Measurements from ENCODE around the gene VTN.

The VTN gene

GRCh38 chr17:28388106-28388505 is 18.0 kb upstream of the VTN start:
- peaks cover 8% of the 10 kb centered on the region for H3K27me3 Mint-ChIP-seq
- H3K4me3 Mint-ChIP-seq = no peak overlapping the region
- peaks cover 9% of the 10 kb centered on the region for H3K4me1 Mint-ChIP-seq
- no peaks in the 10 kb centered on the region for H3K9me3 Mint-ChIP-seq
- no peak overlapping the region for H3K27ac Mint-ChIP-seq
- DNase-seq (ENCODE audit: low spot score in 2 of 2) (no peak), ATAC-seq (ENCODE audit: low read depth) (no peak)
- peaks cover 24% of the 10 kb centered on the region for H3K36me3 Mint-ChIP-seq

- peaks cover 15% of the 10 kb centered on the region for H3K4me1 Mint-ChIP-seq
- H3K36me3 Mint-ChIP-seq = peaks cover 23% of the 10 kb centered on the region
- no peak overlapping the region for H3K4me3 Mint-ChIP-seq
- H3K27me3 Mint-ChIP-seq = peaks cover 10% of the 10 kb centered on the region
- H3K9me3 Mint-ChIP-seq = no peaks in the 10 kb centered on the region
- H3K27ac Mint-ChIP-seq = no peak overlapping the region
- ATAC-seq (ENCODE audit: low read depth) (no peak), DNase-seq (ENCODE audit: low spot score in 2 of 2) (no peak)
These were observed 16.3 kb upstream of the VTN start for GRCh38 chr17:28386391-28386790.

- DNase-seq (ENCODE audit: low spot score in 2 of 2) (no peak), ATAC-seq (ENCODE audit: low read depth) (no peak)
- H3K9me3 Mint-ChIP-seq = no peaks in the 10 kb centered on the region
These were observed 15.3 kb upstream of the VTN start for GRCh38 chr17:28385406-28385805.

GRCh38 chr17:28385037-28385400 is 14.9 kb upstream of the VTN start:
- DNase-seq (ENCODE audit: low spot score in 2 of 2) (no peak), ATAC-seq (ENCODE audit: low read depth) (no peak)
- H3K9me3 Mint-ChIP-seq = no peaks in the 10 kb centered on the region
- H3K36me3 Mint-ChIP-seq = peaks cover 16% of the 10 kb centered on the region
- H3K4me3 Mint-ChIP-seq = peak overlapping the region; percentile 92
- peaks cover 10% of the 10 kb centered on the region for H3K27me3 Mint-ChIP-seq
- H3K27ac Mint-ChIP-seq = peak overlapping the region; percentile 35
- H3K4me1 Mint-ChIP-seq = peaks cover 15% of the 10 kb centered on the region

More at GRCh38 chr17:28385406-28385805, 15.3 kb upstream of the VTN start:
- H3K27ac Mint-ChIP-seq = no peak overlapping the region
- H3K4me1 Mint-ChIP-seq = peaks cover 15% of the 10 kb centered on the region
- peaks cover 10% of the 10 kb centered on the region for H3K27me3 Mint-ChIP-seq
- peaks cover 17% of the 10 kb centered on the region for H3K36me3 Mint-ChIP-seq
- H3K4me3 Mint-ChIP-seq = peak overlapping the region; percentile 92

- ATAC-seq (ENCODE audit: low read depth) = peak; percentile 85
- Mint-ChIP-seq H3K4me1 (peaks cover 15% of the 10 kb centered on the region), H3K36me3 (peaks cover 12% of the 10 kb centered on the region), H3K27ac (peak overlapping the region; percentile 35), H3K4me3 (peak overlapping the region; percentile 92), H3K27me3 (peaks cover 10% of the 10 kb centered on the region), H3K9me3 (no peaks in the 10 kb centered on the region)
- no peak for DNase-seq (ENCODE audit: low spot score in 2 of 2)
These were observed 14.4 kb upstream of the VTN start for GRCh38 chr17:28384281-28385036.

GRCh38 chr17:28381141-28381825 is 11.2 kb upstream of the VTN start:
- Mint-ChIP-seq H3K27ac (no peak overlapping the region), H3K4me1 (peaks cover 17% of the 10 kb centered on the region), H3K36me3 (peaks cover 10% of the 10 kb centered on the region), H3K27me3 (peaks cover 10% of the 10 kb centered on the region), H3K4me3 (peak overlapping the region; percentile 30), H3K9me3 (no peaks in the 10 kb centered on the region)
- DNase-seq (ENCODE audit: low spot score in 2 of 2) (no peak), ATAC-seq (ENCODE audit: low read depth) (no peak)

GRCh38 chr17:28379814-28380801 is 10.0 kb upstream of the VTN start:
- peaks cover 12% of the 10 kb centered on the region for H3K4me1 Mint-ChIP-seq
- H3K9me3 Mint-ChIP-seq = no peaks in the 10 kb centered on the region
- H3K4me3 Mint-ChIP-seq = no peak overlapping the region
- H3K36me3 Mint-ChIP-seq = peaks cover 10% of the 10 kb centered on the region
- ATAC-seq (ENCODE audit: low read depth) = no peak
- peaks cover 6% of the 10 kb centered on the region for H3K27me3 Mint-ChIP-seq
- no peak for DNase-seq (ENCODE audit: low spot score in 2 of 2)
- no peak overlapping the region for H3K27ac Mint-ChIP-seq

GRCh38 chr17:28372945-28373274 is 2.8 kb upstream of the VTN start:
- H3K4me3 Mint-ChIP-seq = peak overlapping the region; percentile 72
- ATAC-seq (ENCODE audit: low read depth) (no peak), DNase-seq (ENCODE audit: low spot score in 2 of 2) (no peak)
- no peak overlapping the region for H3K27ac Mint-ChIP-seq
- H3K27me3 Mint-ChIP-seq = no peaks in the 10 kb centered on the region
- no peaks in the 10 kb centered on the region for H3K9me3 Mint-ChIP-seq
- peaks cover 21% of the 10 kb centered on the region for H3K4me1 Mint-ChIP-seq
- no peaks in the 10 kb centered on the region for H3K36me3 Mint-ChIP-seq

GRCh38 chr17:28372203-28372944 is 2.3 kb upstream of the VTN start:
- Mint-ChIP-seq H3K9me3 (no peaks in the 10 kb centered on the region), H3K4me3 (peak overlapping the region; percentile 72), H3K36me3 (no peaks in the 10 kb centered on the region), H3K27me3 (no peaks in the 10 kb centered on the region), H3K27ac (peak overlapping the region; percentile 83), H3K4me1 (peaks cover 21% of the 10 kb centered on the region)
- DNase-seq (ENCODE audit: low spot score in 2 of 2) = no peak
- ATAC-seq (ENCODE audit: low read depth) = peak; percentile 3

- Mint-ChIP-seq H3K27me3 (no peaks in the 10 kb centered on the region), H3K36me3 (peaks cover under 1% of the 10 kb centered on the region), H3K9me3 (no peaks in the 10 kb centered on the region), H3K4me3 (peak within 1 kb of the TSS; percentile 97), H3K27ac (peak within 1 kb of the TSS; percentile 83), H3K4me1 (peaks cover 21% of the 10 kb centered on the region)
- ATAC-seq (ENCODE audit: low read depth) (peak; percentile 89), DNase-seq (ENCODE audit: low spot score in 2 of 2) (peak; percentile 73 to 74)
These were observed 1.4 kb upstream of the VTN start, which contains the start of gene SARM1 for GRCh38 chr17:28371245-28372202. Gene SARM1 (plus strand): TSS chr17:28371694. CDS start chr17:28372033, 339 bp downstream.

GRCh38 chr17:28370744-28371103 is 617 bp upstream of the VTN start:
- H3K27ac Mint-ChIP-seq = peak overlapping the region; percentile 83

GRCh38 chr17:28369684-28370034 is 448 bp downstream of the VTN start:
- no peak overlapping the region for H3K27ac Mint-ChIP-seq
- H3K36me3 Mint-ChIP-seq = peaks cover 3% of the 10 kb centered on the region
- no peak for ATAC-seq (ENCODE audit: low read depth)
- H3K4me1 Mint-ChIP-seq = peaks cover 21% of the 10 kb centered on the region
- no peak for DNase-seq (ENCODE audit: low spot score in 2 of 2)
- H3K4me3 Mint-ChIP-seq = no peak overlapping the region
- no peaks in the 10 kb centered on the region for H3K27me3 Mint-ChIP-seq
- H3K9me3 Mint-ChIP-seq = no peaks in the 10 kb centered on the region

More at GRCh38 chr17:28370744-28371103, 617 bp upstream of the VTN start:
- no peaks in the 10 kb centered on the region for H3K27me3 Mint-ChIP-seq
- no peaks in the 10 kb centered on the region for H3K9me3 Mint-ChIP-seq
- peaks cover 3% of the 10 kb centered on the region for H3K36me3 Mint-ChIP-seq
- no peak for ATAC-seq (ENCODE audit: low read depth)
- DNase-seq (ENCODE audit: low spot score in 2 of 2) = no peak
- peaks cover 21% of the 10 kb centered on the region for H3K4me1 Mint-ChIP-seq
- H3K4me3 Mint-ChIP-seq = peak overlapping the region; percentile 97
